ENCODE data around the gene MAFF. TPM values are rescaled to one million over a fixed set of nuclear protein-coding genes. Genes with fewer than 3 reads are reported as not detected.
A peak's percentile ranks its signal among the peaks of the same experiment; 100 is the strongest.
"Not testable (repeated sequence)": the region's sequence is repeated elsewhere in the genome, so short reads cannot be mapped to it uniquely, and the experiment has no call there.

The MAFF gene
- total RNA-seq = 10 to 100 TPM; 30.0 to 43.9 TPM
- polyA plus RNA-seq = 10 to 100 TPM; 36.3 to 57.8 TPM
- long read RNA-seq, donor 1, partial matches to known transcripts = 5 of 12 reads
- long read RNA-seq, donor 1, other reads (novel, unspliced or antisense) = 5 of 12 reads
- long read RNA-seq, donor 2, partial matches to known transcripts = 6 of 6 reads
- long read RNA-seq, donor 2, other reads (novel, unspliced or antisense) = 0 of 6 reads
- long read RNA-seq, donor 3, transcript MAFF-201 (3 exons, 2,490 nt) = major isoform, 5 of 6 reads
- long read RNA-seq, donor 3, partial matches to known transcripts = 0 of 6 reads
- long read RNA-seq, donor 3, other reads (novel, unspliced or antisense) = 0 of 6 reads
- long read RNA-seq, donor 4 = 0 reads
- long read RNA-seq, donor 5, partial matches to known transcripts = 0 of 2 reads
- long read RNA-seq, donor 5, other reads (novel, unspliced or antisense) = 0 of 2 reads

- peaks cover 3 to 37% (median 20%) of the 10 kb centered on the region in 5 donors for H3K4me1 ChIP-seq (ENCODE audit: control insufficient read depth in 5 of 5, insufficient read depth in 5 of 5, low read length in 5 of 5)
- DNase-seq (peak; percentile 96 to 98 (median 97)), ATAC-seq (ENCODE audit: insufficient read depth, low FRiP score) (peak; percentile 87)
- peak within 1 kb of the TSS; percentile 51 to 95 for H3K9ac ChIP-seq (ENCODE audit: insufficient read depth in 1 of 2, low read length in 2 of 2)
- H3K4me3 ChIP-seq = peak within 1 kb of the TSS; percentile 78
- 0% methylated on average over 71 to 85 of the region's 85 CpGs for WGBS, 2 donors
- no peaks in the 10 kb centered on the region for H3K27me3 ChIP-seq (ENCODE audit: control insufficient read depth in 3 of 3, insufficient read depth in 3 of 3, low read length in 2 of 3)
- peaks cover 0 to 6% (median 0%) of the 10 kb centered on the region in 4 donors for H3K36me3 ChIP-seq (ENCODE audit: control insufficient read depth in 4 of 4, insufficient read depth in 4 of 4, low read length in 4 of 4)
- TF ChIP-seq, protein P1, sequence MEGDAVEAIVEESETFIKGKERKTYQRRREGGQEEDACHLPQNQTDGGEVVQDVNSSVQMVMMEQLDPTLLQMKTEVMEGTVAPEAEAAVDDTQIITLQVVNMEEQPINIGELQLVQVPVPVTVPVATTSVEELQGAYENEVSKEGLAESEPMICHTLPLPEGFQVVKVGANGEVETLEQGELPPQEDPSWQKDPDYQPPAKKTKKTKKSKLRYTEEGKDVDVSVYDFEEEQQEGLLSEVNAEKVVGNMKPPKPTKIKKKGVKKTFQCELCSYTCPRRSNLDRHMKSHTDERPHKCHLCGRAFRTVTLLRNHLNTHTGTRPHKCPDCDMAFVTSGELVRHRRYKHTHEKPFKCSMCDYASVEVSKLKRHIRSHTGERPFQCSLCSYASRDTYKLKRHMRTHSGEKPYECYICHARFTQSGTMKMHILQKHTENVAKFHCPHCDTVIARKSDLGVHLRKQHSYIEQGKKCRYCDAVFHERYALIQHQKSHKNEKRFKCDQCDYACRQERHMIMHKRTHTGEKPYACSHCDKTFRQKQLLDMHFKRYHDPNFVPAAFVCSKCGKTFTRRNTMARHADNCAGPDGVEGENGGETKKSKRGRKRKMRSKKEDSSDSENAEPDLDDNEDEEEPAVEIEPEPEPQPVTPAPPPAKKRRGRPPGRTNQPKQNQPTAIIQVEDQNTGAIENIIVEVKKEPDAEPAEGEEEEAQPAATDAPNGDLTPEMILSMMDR (IDR thresholded peaks at IDR 0.05; ENCODE audit: control extremely low read depth, extremely low read depth) = no peak
- H3K27ac ChIP-seq (ENCODE audit: low read depth in 1 of 2, low read length in 1 of 2) = peak within 1 kb of the TSS; percentile 94 to 100
- H3K9me3 ChIP-seq (ENCODE audit: control insufficient read depth in 4 of 4, insufficient read depth in 3 of 4, low read length in 3 of 4) = no peaks in the 10 kb centered on the region
Measured at GRCh38 chr22:38201711-38202436, at the start of gene MAFF. MAFF (plus strand) TSS chr22:38201994; CDS start chr22:38213854, 11,860 bp downstream.

- TF ChIP-seq, protein P1 (IDR thresholded peaks at IDR 0.05; ENCODE audit: control extremely low read depth, extremely low read depth) = no peak
- 76 to 84% methylated on average over 4 of the region's 4 CpGs for WGBS, 2 donors
- H3K36me3 ChIP-seq (ENCODE audit: control insufficient read depth in 4 of 4, insufficient read depth in 4 of 4, low read length in 4 of 4) = no peaks in the 10 kb centered on the region
- no peak overlapping the region for H3K27ac ChIP-seq (ENCODE audit: low read depth in 1 of 2, low read length in 1 of 2)
- no peak for ATAC-seq (ENCODE audit: insufficient read depth, low FRiP score)
- H3K4me1 ChIP-seq (ENCODE audit: control insufficient read depth in 5 of 5, insufficient read depth in 5 of 5, low read length in 5 of 5) = peaks cover 0 to 2% (median 0%) of the 10 kb centered on the region in 5 donors
- H3K9me3 ChIP-seq (ENCODE audit: control insufficient read depth in 4 of 4, insufficient read depth in 3 of 4, low read length in 3 of 4) = no peaks in the 10 kb centered on the region
- H3K27me3 ChIP-seq (ENCODE audit: control insufficient read depth in 3 of 3, insufficient read depth in 3 of 3, low read length in 2 of 3) = no peaks in the 10 kb centered on the region
- no peak overlapping the region for H3K4me3 ChIP-seq
- DNase-seq = peak in 1 of 3 donors; percentile 22
- no peak overlapping the region for H3K9ac ChIP-seq (ENCODE audit: insufficient read depth in 1 of 2, low read length in 2 of 2)
Measured at GRCh38 chr22:38153821-38154562, 47.8 kb upstream of the MAFF start.

- DNase-seq; H3K9me3 ChIP-seq (ENCODE audit: control insufficient read depth in 4 of 4, insufficient read depth in 3 of 4, low read length in 3 of 4): not testable (repeated sequence)
Measured at GRCh38 chr22:38154563-38154915, 47.3 kb upstream of the MAFF start.

More at GRCh38 chr22:38154563-38154915, 47.3 kb upstream of the MAFF start:
- not testable (repeated sequence) for H3K27me3 ChIP-seq (ENCODE audit: control insufficient read depth in 3 of 3, insufficient read depth in 3 of 3, low read length in 2 of 3); H3K27ac ChIP-seq (ENCODE audit: low read depth in 1 of 2, low read length in 1 of 2); H3K4me1 ChIP-seq (ENCODE audit: control insufficient read depth in 5 of 5, insufficient read depth in 5 of 5, low read length in 5 of 5); H3K9ac ChIP-seq (ENCODE audit: insufficient read depth in 1 of 2, low read length in 2 of 2); H3K36me3 ChIP-seq (ENCODE audit: control insufficient read depth in 4 of 4, insufficient read depth in 4 of 4, low read length in 4 of 4); ATAC-seq (ENCODE audit: insufficient read depth, low FRiP score); H3K4me3 ChIP-seq
- WGBS, 2 donors = 83 to 90% methylated on average over 1 of the region's 1 CpG

Data from lung (tissue), 16 donors.